Lung microvascular endothelial cell (primary cell): ENCODE results near the gene BTN3A1. TPM values are rescaled to one million over a fixed set of nuclear protein-coding genes. Genes with fewer than 3 reads are reported as not detected.
"Not testable (repeated sequence)": the region's sequence is repeated elsewhere in the genome, so short reads cannot be mapped to it uniquely, and the experiment has no call there.

Source experiments
- DNase-seq, 2 donors: peaks; one replicate each; pipeline versions ENCODE4 v3.0.0 to v3.0.0-alpha.2; 2010; ENCODE audit warnings: low read depth in 2 of 2
- total RNA-seq: library from RNA; depleted of rRNA; stranded (reverse); fragments of >200 nt; gene quantifications from 2 replicates; pipeline ENCODE4 v1.2.1, GENCODE V29; 2014

Gene BTN3A1
- total RNA-seq, 1 donor from 2014 or later = 11.5 TPM

DNA sequence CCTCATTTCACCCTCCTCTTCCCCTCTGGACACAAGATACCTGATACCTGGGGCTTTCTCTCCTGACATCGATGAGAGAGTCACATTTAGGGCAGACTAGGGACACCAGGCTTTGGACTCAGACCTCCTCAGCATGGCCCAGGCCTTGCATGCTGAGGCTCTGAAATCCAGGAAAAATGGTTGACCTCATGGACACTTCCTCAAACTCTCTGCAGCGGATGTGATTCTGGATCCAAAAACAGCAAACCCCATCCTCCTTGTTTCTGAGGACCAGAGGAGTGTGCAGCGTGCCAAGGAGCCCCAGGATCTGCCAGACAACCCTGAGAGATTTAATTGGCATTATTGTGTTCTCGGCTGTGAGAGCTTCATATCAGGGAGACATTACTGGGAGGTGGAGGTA is 10.9 kb downstream of the BTN3A1 start:
- peak in 1 of 2 donors; percentile 41 for DNase-seq

DNA sequence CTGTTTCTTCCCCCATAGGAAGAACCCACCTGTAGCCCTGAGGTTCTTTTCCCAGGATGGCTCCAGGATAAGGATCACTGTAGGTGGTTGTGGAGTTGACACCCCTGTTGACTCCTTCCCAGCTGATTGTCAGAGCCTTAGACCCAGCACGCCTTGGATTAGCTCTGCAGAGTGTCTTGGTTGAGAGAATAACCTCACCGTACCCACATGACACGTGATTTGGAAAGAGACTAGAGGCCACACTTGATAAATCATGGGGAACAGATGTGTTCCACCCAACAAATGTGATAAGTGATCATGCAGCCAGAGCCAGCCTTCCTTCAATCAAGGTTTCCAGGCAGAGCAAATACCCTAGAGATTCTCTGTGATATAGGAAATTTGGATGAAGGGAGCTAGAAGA is 12.2 kb downstream of the BTN3A1 start:
- DNase-seq = no peak

DNA sequence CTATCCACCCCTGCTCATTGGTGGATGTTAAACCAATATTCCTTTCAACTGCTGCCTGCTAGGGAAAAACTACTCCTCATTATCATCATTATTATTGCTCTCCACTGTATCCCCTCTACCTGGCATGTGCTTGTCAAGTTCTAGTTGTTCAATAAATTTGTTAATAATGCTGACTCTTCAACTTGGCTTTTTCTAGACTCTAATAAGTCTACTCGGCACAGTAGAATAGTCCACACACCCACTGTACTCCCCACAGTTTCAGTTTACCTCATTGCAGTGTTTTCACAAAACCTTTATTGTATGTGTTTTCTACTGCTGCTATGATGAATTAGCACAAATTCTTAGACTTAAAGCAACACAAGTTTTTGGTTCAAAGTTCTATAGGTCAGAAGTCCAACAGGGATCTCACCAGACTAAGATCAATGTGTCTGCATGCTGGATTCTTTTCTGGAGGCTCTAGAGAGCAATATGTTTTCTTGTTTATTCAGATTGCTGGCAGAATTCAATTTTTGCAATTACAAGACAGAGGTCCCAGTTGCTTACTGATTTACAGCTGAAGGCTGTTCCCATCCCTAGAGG is 13.1 kb downstream of the BTN3A1 start:
- DNase-seq = no peak

GRCh38 chr6:26415791-26416190 is 13.7 kb downstream of the BTN3A1 start:
- DNase-seq = no peak

- DNase-seq = no peak
Measured at GRCh38 chr6:26416288-26416687, 14.2 kb downstream of the BTN3A1 start.

DNA sequence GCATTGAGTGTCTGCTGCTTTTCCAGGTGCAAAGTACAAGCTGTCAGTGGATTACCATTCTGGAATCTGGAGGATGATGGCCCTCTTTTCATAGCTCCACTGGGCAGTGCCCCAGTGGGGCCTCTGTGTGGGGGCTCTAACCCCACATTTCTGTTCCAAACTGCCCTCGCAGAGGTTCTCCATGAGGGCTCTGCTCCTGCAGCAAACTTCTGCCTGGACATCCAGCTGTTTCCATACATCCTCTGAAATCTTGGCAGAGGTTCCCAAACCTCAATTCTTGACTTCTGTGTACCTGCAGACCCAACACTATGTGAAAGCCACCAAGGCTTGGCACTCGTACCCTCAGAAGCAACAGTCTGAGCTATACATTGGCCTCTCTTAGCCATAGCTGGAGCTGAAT is 16.0 kb downstream of the BTN3A1 start:
- not testable (repeated sequence) for DNase-seq

GRCh38 chr6:26418795-26419194 is 16.7 kb downstream of the BTN3A1 start:
- DNase-seq = not testable (repeated sequence)

DNA sequence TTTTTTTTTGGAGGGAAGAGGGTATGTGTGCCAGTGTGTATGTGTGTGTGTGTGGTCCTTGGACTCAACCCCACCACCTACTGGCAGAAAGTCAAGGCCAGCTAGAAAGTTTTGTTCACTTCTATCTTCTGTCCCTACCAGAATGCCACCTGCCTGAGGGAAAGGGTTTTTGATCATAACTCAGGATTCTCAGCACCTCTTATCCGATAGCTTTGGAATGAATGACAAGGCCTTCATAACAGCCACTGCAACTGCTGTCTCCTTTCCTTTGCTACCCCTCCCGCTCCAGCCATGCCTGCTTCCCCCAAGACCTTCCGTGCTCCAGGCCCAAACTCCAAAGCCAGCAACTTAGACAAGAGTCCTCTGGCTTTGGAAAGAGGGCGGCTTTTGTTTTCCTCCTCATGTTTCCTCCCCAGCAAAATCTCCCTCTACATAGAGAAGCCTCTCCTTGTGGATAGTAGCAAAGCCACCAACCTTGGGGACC is 18.7 kb downstream of the BTN3A1 start:
- DNase-seq = peak; percentile 59 to 64

DNA sequence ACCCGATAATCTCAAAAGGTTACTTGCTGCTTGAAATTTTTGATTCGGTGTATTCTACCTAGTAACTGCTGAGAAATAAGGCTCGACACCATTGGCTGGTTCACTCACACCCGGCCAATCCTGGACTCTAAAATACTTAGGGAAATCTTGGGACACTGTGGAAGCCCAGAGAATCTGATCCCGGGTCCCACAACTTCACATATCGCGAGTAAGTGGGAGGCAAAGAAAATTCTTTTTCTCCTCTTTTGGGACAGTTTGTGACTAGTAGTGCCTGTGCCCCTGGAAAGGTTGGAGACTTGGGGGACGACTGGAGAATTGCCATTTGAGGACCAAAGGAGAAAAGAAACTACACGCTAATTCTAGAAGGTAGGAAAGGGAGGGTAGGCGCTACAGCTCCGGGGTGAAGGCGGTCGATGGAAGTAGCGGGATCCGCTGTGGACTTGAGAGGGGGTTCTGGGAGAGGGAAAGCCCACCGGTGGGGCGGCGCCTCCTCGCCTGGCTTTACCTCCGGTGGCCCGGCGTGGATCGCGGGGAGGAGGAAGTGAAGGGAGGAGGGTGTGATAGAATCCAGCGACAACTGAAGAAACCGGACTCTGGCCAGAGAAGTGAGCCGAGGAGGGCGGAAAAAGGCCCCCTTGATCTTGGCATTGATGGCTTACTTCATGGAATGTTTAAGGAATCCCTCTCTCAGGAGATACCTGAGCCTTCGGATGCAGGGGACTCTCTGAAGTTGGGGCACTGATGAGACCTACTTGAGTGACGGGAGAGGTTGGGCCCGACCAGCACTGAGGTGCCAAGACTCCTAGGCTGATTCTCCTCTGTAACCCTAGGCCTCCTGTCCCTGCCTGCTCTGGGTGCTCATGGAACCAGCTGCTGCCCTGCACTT is 19.4 kb downstream of the BTN3A1 start:
- peak; percentile 90 to 94 for DNase-seq

DNA sequence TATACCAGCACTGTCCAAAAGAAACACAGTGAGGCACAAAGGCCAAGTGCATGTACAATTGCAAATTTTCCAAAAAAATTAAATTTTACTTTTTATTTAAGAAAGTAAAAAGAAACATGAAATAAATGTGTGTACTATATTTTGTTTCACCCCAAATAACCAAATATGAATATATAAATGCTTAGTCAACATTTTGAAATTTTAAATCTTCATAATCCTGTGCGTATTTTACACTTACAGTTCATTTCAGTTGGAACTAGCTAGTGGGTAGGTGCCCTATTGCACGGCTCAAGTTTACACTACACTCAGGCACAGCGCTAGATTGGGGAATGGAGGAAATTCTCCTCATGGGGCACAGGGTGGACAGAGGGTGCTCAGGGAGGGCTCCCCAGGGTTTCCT is 20.3 kb downstream of the BTN3A1 start:
- DNase-seq = no peak

- no peak for DNase-seq
Measured at GRCh38 chr6:26426691-26427450, 24.8 kb downstream of the BTN3A1 start.

DNA sequence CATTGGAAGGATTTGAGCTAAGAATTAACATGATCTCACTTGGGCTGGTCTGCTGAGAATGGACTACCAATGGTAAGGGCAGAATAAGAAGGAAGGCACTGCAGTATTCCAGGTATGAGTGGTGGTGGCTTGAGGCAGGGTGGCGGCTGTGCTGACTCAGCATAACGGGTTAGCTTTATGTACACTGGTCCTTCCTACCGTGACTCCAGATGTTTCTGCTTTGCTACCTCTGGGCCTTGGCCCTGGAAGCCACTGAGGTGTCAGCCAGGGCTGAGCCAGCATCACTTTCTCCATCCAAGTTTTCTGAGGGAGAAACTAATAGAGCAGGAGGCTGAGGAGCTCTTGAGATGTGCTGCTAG is 25.4 kb downstream of the BTN3A1 start:
- DNase-seq = no peak

DNA sequence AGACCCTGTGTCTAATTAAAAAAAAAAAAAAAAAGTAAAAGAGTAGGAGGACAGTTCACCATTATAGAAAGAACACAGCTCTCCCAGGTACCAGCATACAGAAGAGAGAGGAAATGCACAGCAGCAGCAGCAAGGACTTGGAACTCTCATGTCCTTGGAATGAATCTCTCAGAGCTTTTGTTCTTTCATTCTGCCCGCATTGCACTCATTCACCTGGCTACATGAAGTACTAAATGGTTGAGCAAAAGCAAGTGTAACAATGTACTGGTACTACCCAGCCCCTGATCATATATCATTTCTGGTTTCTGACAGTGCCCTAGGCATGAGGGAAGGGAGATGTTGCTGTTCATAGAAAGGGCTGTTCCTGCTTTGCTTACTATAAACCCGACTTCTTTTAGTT is 26.1 kb downstream of the BTN3A1 start:
- DNase-seq = no peak

- DNase-seq = no peak
Measured at GRCh38 chr6:26430787-26431186, 28.7 kb downstream of the BTN3A1 start.

DNA sequence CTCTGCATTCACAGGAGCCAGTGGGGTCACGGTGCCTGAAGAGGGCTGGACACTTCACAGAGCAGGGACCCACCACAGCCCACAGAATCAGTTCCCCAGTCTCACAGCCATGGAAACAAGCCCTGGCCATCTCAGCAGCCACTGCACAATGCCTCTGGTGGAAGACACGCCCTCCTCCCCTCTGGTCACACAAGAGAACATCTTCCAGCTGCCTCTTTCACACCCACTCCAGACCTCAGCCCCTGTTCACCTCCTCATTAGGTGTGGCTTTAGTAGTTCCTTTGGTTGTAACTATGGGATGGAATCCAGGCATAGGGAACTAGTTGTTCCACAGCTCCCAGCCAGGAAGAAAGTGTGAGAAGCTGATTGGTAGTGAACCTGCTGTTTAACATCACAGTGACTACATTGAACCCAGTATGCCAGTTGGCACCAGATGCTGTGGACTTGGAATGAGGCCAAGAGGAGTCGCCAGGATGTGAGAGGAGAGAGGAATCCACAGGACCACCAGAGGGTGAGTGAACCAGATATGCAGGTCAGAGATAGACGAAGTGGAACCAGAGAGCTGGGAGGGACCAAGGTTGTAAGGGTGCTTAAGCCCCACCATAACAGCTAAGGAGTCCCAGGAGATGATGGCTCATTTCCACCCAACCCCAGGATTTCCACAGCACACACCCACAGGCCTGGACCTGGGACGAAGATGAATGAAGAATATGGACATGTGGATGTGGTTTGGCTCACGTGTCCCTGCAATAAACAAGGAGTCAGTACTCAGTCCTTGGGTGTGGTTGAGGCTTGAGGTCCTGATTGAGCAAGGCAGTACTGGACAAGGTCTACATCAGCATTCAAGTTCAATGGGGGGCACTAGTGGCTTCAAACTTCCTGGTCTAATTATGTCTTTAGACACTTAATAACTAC is 29.4 kb downstream of the BTN3A1 start:
- DNase-seq = no peak

- peak in 1 of 2 donors; percentile 57 for DNase-seq
Measured at GRCh38 chr6:26432627-26433201, 30.6 kb downstream of the BTN3A1 start.

DNA sequence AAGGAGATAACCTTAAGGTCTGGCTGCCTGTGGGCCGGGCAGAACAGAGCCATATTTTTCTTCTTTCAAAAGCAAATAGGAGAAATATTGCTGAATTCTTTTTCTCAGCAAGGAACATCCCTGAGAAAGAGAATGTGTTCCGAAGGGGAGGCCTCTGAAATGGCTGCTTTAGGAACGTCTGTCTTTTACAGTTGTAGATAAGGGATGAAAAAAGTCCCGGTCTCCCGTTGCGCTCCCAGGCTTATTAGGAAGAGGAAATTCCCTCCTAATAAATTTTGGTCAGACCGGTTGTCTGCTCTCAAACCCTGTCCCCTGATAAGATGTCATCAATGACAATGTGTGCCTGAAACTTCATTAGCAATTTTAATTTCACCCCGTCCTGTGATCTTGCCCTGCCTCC is 31.6 kb downstream of the BTN3A1 start:
- DNase-seq = not testable (repeated sequence)

GRCh38 chr6:26436018-26436417 is 33.9 kb downstream of the BTN3A1 start:
- DNase-seq = no peak

DNA sequence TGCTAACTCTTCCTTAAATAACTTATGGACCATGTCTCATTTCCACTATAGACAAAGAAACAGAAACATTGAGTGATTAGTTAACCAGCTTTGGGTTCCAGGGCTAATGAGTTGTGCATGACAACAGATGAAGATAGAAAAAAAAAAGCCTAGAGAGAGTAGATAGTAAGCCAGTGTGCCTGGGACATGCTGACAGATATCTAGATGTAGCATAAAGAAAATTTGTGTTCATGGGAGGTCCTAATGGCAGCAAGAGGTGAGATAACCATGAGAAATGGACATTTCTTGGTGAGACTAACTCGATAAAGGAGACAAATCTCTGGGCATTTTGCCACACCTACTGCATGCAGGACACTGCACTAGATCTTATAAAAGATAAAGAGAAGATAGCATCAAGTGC is 35.5 kb downstream of the BTN3A1 start:
- no peak for DNase-seq

DNA sequence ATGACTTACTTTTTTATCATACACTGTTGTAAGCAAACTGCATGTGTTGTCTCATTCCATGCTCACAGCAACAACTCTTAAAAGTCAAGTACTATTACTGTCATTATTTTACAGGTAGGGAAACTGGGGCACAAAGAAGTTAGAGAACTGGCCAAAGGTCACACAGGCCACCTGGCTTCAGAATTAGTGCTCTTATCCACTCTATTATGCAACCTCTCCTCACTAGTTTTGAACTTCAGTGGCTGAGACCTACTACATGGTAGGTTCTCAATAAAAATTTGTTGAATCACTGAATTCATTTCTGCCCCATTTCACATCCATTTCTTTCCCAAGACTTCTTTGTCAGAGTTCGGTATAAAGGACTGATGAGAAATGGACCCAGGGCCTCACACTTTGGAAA is 35.9 kb downstream of the BTN3A1 start:
- DNase-seq = no peak
